ENCODE data around the gene FOXN1.
A peak's percentile ranks its signal among the peaks of the same experiment; 100 is the strongest.

FOXN1 gene

DNA sequence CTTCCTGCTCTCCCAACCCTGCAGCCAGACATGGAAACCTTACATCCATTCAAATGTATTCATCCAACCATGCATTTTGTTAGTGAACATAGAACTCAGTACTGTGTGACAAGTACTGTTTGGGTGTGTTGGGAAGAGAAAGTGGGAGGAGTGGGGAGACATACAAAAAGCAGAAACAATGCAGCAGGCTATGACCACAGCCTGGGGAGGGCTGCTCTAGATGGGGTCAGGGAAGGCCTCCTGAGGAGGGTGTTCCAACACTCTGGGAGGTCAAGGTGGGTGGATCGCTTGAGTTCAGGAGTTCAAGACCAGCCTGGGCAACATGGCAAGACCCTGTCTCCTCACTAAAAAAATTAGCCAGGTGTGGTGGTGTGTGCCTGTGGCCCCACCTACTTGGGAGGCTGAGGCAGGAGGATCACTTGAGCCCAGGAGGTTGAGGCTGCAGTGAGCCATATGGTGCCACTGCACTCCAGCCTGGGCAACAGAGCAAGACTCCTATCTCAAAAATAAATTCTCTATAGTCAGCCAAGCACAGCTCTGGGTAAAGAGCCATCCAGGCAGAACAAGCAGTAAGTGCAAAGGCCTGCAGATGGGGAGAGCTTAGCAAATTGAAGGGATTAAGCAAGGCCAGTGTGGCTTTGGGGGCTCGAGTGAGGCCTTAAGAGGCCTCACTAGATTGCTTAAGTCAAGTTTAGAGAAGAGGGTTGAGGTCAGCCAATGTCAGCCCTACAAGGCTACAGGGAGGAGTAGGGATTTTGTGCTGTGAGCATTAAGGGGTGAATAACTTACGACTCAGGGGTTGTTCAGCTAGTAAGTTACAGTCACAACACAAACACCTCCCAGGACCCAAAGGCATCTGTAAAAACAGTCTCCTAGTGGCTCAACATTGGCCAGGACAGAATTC lies 27.2 kb upstream of the FOXN1 start:
- no peak for DNase-seq (ENCODE audit: low read depth in 2 of 2)

DNA sequence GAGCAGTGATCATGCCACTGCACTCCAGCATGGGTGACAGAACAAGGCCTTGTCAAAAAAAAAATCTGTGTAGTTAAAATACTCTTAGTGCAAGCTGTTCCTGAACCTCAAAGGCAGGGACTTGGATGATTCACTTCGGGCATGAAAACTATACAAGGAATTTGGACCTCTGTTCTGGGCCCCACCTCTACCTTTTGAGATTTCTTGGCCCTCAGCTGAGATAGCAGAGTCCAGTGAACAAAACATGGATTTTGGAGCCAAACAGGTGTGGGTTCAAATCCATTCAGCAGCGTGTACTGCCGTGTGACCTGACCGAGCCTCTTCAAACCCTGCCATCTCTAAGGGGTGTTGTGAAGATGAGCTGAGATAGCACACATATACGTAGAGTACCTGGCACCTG lies 25.9 kb upstream of the FOXN1 start:
- DNase-seq (ENCODE audit: low read depth in 2 of 2) = no peak

DNA sequence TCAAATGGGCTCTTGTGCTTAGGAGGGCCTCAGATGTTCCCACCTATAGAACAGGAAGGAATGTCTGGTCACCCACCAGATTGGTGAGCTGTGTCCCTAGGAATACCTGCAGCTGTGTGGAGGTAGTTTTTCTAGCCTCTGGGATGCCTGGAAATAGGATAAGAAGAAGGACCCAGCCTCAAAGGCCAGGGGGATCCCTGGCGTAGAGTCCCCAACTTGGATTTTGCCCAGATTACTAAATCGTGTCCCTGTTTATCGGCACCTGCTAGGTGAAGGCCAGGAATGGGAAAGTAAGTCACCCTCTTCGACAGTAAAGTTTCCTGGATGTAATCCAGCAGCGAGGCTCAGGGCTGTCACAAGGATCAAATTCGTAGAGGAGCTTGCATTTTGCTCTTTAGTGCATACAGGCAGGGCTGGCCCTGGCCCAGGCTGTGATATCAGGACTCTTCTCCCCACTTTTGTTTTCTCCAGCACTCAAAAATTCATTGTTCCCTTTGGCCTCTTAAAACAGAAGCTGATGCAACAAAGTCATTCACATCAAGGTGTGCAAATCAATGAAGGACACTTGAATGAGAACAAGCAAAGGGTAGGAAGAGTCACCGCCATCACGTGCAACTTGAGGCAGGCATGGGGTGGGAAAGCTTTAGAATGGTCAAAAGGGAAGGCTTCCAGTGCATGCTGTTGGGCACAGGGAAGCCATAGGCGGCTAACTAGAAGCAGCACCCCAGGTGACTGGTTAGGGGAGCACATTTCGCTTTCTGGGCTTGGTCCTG lies 25.2 kb upstream of the FOXN1 start:
- DNase-seq (ENCODE audit: low read depth in 2 of 2) = no peak

DNA sequence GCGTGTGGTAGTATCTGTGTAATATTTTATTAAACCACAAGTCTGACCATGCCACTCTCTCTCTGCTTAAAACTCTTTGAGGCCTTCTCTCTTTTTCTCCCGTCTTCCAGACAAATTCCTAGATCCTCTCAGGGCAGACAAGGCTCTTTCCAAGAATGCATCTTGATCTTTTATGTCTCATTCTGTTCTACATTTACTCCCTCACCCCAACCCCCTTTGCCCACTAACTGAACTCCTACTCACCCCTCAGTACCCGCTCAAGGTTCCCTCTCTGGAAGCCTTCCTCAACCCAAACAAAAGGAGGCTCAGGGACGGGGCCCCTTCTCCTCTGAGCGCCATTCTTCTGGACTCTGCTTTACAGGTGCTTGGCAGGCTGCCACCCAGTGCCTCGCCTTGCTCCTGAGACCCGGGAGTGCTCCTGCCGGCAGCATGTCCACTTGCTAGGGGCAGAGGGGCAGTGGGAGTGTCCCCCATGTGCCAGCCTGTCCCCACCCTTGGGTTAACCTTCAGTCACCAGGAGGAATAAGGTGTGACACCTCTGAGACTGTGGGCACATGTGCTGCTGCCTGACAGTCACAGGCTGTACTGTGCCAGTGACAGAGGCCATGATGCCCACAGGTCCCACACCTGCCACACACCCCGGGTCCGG lies 23.5 kb upstream of the FOXN1 start:
- DNase-seq (ENCODE audit: low read depth in 2 of 2) = no peak

DNA sequence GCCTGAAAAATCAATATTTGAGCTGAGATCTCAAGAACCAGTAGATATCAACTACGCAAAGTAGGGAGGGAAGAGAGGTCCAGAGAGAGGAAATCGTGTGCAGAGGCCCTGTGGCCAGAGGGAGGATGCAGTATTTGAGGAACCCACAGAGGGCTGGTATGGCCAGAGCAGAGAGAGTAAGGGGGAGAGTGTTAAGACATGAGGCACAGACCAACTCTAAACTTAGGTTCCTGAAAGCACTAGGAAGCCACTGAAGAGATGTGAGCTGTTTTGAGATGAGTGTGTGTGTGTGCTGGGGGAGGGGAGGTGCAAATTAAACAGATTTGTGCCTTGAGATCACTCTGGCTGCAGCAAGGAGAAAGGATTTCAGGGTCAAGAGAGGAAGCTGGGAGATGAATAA lies 21.9 kb upstream of the FOXN1 start:
- DNase-seq (ENCODE audit: low read depth in 2 of 2) = no peak

DNA sequence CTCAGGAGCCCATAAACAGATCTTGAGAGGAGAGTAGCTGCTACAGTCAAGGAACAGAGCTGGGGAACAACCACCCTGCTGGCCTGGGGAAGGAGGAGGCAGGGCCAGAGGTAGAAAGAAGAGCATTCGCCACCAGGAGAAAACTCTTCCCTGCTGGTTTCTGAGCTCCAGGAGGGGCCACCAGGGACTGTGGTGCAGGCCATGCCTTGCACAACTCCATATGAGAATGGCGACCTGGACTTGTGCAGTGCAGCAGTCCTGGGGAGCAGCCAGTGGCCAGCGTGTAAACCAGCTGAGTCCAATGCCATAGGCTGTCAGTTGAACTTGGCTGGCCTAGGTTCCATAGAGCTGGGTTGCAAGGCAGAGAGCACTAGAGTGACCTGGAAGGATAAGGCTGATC lies 21.1 kb upstream of the FOXN1 start:
- no peak for DNase-seq (ENCODE audit: low read depth in 2 of 2)

DNA sequence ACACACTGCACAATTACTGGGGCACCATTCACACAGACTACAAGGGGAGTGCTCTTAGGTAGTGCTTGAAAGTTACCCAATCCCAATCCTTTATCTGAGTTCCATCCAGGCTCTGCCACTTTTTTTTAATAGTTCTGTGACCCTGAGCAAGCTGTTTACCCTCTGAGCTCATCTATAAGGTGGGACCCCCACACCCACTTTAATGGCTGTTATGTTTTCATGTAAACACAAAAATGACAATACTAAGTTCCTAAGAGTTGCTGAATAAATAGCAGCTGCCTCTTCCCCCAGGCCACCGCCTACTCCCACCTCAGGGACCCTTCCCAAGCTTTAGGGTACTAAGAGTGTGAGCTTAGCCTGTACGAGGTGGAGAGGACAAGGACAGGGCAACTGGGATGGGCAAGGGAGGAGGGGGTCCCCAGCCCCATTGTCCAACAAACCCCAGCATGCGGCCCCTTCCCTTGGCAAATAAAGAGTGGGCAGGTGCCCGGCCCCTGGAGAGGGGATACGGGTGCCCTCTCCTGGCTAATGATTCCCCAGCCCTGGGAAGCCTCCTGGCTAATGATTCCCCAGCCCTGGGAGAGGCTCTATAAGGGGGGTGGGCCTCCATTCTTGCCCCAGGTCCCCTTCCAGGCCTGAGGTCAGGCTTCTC lies 18.1 kb upstream of the FOXN1 start:
- no peak for DNase-seq (ENCODE audit: low read depth in 2 of 2)

DNA sequence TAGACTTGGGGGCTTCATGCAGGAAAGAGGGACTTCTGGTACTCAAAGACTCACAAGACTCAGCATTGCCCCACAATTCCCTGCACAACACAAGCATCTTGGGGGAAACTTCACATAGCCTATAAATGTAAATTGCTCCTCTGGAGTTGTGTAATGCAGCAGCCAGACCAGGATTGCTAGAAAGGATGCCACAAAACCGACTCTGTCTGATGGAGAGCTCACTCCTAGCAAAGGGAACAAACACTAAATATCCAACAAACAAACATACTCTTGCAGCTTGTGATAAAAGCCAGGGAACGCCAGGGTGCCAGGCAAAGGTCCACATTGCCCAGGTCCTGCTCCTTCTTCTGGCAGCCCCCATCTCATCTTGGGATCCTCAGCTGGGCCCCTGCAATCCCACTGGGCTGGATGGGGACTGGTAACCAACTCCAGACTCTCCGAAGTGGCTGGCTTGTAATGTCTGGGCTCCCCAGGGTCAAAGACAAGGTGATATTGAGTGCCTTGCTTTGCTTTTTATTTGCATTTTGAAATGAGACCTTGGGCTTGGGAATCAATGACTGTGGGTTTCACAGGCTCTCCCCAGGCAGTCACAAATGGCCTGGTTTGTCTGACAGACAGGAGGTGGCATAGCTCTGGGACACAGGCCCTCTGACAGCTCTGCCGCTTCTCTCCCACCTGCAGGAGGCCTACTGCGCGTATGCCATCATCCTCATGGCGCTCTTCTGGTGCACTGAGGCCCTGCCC lies 17.4 kb upstream of the FOXN1 start:
- DNase-seq (ENCODE audit: low read depth in 2 of 2) = no peak

DNA sequence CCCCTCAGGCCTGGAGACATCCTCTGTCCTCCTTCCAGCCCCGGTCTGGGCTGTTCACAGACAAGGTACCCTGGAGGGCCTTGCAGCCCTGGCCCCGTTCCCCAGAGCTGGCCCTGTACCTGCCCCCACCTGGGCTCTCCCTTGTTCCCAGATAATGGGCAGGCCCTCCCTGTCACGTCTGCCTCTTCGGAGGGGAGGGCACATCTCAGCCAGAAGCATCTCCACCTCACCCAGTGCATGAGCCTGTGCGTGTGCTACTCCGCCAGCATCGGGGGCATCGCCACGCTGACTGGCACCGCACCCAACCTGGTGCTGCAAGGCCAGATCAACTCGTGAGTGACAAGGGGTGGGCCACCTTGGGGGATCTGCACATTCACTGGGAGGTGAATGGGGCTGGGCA lies 14.9 kb upstream of the FOXN1 start:
- DNase-seq (ENCODE audit: low read depth in 2 of 2) = no peak

DNA sequence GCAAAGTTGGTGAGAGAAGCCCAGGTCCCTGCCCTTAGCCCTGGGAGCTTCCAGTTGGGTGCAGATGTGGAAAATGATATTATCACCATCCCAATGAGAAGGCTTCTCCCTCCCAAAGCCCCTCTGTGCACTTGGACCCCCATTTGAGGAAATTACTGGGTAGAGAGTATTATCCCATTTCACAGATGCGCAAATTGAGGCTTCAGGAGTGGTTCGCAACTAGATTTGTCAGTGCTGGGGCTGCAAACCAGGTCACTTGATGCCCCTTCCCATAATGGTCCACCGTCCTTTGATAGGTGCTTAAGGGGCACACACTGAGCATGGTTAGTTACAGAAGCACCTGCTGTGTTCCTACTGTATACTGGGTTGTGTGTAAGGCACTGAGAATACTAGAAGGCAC lies 14.3 kb upstream of the FOXN1 start:
- no peak for DNase-seq (ENCODE audit: low read depth in 2 of 2)

DNA sequence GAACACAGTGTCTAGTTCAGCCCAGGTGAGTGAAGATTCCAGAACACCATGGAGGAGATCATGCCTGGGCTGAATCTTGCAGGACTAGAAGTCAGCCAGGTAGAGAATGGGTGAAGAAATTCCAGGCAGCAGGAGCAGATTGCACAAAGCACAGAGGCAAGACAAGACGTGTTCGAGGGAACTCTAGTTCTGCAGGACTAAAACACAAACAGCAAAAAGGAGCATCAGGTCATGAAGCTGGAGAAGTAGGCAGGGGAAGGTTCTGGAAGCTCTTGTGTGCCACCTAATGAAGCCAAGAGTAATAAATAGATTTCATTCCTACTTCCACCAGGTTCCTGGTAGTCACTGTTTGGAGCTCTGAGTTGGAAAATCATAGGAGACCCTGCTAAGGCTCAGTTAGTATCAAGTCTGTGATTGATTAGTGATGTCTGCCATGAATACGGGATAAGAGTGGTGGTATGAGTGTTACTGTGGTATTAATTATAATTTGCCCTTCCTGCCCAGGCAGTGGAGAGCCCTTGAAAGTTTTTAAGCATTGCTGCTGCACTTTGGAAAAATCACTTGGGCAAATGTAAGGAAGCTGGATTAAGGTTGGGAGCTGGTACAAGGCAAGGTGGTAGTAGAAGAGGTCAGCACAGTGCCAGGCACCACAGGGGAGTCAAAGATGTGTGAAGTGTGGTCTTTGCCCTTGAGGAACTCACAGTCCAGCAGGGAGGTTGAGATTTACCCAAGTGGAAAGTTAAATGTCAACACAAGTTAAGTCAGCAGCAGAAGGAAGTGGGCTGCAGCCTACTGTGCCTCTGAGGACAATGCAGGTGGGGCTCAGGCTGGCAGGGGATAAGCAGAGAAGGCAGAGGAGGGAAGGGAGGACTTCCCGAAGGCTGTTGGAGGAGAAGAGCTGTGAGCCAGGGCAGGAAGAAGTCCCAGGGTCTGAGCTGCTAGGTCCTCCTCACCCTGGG lies 13.5 kb upstream of the FOXN1 start:
- no peak for DNase-seq (ENCODE audit: low read depth in 2 of 2)

DNA sequence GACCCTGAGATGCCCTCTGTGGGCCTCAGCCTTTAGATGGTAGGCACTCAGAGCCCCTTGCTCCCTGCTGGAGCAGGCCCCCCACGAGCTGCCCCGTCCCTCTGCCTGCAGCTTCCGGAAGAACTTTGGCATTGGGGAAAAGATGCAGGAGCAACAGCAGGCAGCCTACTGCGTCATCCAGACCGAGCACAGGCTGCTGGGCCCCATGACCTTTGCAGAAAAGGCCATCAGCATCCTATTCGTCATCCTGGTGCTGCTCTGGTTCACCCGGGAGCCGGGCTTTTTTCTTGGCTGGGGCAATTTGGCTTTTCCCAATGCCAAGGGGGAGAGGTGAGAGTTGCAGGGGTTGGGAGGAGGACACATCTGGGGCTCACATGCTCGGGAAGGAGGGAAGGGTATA lies 12.7 kb upstream of the FOXN1 start:
- no peak for DNase-seq (ENCODE audit: low read depth in 2 of 2)

DNA sequence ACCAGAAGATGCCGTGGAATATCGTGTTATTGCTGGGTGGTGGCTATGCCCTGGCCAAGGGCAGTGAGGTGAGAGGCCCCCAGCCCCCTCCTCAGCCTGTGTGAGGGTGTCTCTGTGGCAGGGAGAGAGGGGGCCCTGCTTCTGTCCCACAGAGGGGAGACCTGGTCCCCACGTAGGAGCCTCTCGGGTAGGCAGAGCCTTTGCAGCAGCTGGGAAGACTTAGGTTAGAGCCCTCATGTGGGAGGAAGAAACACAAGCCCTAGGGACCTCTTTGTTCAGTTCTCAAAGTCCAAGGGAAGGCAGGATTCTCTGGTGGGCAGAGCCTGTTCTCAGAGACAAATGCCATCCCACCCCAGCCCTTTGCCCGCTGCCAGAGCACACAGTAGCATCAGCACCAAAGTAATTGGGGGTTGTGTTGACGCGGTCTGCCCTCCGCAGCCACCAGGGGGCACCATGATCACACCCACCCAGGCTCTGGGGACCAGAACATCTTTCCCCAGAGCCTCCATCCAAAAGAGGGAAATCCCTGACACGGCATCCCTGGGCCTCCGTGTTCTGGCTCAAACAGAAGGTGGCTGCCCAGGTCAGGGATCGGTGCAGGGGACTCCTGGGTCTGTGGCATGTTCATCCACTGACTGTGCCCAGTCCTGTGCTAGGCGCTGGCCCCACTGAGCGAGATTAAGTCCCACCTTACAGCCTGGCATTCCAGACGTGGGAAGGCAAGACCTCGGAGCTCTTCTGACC lies 11.5 kb upstream of the FOXN1 start:
- peak; percentile 57 to 72 for DNase-seq (ENCODE audit: low read depth in 2 of 2)

DNA sequence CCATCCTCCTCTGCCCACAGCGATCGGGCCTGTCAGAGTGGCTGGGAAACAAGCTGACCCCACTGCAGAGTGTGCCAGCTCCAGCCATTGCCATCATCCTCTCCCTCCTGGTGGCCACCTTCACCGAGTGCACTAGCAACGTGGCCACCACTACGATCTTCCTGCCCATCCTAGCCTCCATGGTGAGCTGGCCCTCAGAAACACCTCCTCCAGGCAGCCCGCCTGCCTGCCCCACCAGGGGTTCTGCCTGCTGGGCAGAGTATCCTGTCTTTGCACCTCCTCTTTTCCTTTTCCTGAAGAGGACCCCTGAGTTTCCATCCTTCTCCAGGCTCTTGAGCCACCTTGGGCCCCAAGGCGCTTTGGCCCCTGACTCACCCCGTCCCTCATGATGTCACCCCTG lies 10.5 kb upstream of the FOXN1 start:
- DNase-seq (ENCODE audit: low read depth in 2 of 2) = no peak

DNA sequence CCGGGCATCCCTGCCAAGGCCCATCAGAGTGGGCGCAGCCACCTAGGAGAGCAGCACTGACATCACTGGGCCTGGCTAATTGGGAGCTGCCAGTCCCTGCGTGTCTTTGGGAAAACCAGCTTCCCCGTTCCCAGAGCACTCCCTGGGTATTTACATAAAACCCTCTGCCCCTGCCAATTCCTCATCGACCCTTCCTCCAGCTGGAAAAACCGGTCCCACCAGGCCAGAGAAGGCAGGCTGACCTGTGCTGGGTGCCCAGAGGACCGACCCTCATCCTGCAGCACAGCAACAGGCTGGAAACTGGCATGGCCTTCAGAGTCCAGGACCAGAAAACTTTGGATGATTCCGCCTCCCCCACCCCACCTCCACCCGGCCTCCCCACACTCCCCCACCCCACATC lies 8.2 kb upstream of the FOXN1 start:
- DNase-seq (ENCODE audit: low read depth in 2 of 2) = no peak

DNA sequence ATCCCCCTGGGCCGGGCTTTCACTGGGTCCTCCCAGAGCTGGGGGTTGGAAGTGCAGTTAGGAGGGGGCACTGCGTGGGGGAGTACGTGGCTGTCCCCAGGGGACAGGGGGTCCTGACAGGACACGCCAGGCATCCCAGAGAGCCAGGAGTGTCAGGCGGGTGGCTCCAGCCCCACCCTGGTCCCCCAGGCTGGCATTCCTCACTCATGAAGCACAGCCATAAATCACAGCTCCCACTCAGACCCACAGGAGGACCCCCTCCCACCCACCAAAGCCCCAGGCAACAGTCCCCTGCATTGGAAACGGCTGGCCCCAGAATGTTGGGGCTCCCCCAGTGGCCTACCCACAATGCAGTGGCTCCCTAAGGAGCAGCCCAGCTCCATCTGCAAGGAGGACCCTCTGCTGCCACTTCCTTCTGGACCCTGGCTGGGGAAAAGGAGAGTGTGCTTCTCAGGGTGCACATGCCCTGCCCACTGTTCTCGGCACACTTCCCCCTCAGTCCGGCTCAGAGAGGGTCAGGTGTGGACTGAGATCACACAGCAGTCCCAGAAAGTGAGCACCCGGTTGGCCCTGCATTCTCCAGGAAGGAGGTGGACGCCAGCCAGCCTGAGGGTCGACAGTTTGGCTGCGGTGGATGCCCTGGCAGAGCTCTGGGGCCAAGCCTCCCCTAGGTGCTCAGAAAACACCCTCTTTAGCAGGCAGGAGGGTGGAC lies 7.3 kb upstream of the FOXN1 start:
- no peak for DNase-seq (ENCODE audit: low read depth in 2 of 2)

DNA sequence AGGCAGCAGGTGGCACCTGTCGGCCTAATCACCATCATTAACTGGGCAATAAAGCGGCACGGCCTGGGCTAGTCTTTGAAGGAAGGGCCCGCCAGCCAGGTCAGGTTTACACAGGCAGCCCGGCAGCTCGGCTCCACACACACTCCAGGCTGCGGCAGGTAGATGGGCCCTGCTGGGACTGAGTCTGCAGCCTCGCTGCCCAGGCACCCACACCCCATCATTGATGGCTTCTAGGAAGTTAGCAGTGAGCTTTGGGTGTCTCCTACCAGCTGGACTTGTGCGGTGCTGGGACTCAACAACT lies 6.8 kb upstream of the FOXN1 start:
- no peak for DNase-seq (ENCODE audit: low read depth in 2 of 2)

DNA sequence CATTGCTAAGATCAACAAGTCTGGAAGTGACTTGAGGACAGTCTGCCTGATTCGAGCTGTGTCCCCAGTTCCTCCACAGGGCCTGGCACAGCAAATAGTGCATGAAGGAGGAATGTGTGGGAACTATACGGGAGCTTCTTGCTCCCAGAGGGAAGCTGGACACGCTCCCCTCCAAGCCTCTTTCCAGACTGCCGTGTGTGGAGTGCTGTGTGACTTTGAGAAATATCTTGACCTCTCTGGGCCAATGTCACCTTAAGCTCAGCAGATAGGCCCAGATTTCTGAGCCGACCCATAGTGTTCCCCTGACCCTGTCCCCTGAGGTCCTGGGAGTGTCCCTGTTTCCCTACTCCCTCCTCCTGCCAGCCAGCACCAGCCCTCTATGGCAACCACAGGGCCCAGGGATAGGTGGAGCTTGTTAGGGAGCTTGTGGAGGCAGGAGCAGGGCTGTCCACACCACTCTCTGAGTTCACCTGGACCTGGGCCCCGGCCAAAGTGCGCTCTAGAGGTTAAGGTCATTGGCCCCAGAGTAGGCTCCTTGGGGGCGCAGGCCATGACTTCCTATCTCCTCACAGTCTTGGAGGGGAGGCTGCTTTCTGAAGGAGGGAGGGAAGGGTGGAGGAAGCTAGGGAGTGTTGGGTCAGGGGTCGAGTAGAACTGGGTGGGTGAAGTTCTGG lies 6.3 kb upstream of the FOXN1 start:
- DNase-seq (ENCODE audit: low read depth in 2 of 2) = no peak

Data from stimulated activated CD4-positive, alpha-beta T cell treated with anti-CD3 and anti-CD28 coated beads, Interleukin-1b, Interleukin-23, amount 100 ng/mL, for 1 hour (primary cell).